UCSD-AML1 (cell line): ENCODE data around the gene BLZF1.
"Not testable (repeated sequence)": the region's sequence is repeated elsewhere in the genome, so short reads cannot be mapped to it uniquely, and the experiment has no call there.

Source experiments
- DNase-seq: peaks from one replicate; lab custom pipeline; 2025; ENCODE audit not compliant: unreplicated experiment; lab: John Stamatoyannopoulos, UW

The BLZF1 gene

GRCh38 chr1:169367686-169368405 is at the start of gene BLZF1, which contains the start of gene NME7:
Gene BLZF1, plus strand, starts transcription at chr1:169368195. Its CDS starts 1,328 bp downstream, at chr1:169369523.
Gene NME7, minus strand, starts transcription at chr1:169367797. Its CDS starts 87 bp downstream, at chr1:169367710.
- DNase-seq = peak; percentile 97

GRCh38 chr1:169318536-169319244 is 49.3 kb upstream of the BLZF1 start:
- no peak for DNase-seq

GRCh38 chr1:169321539-169321938 is 46.5 kb upstream of the BLZF1 start:
- DNase-seq = no peak

- no peak for DNase-seq
Observed at GRCh38 chr1:169322138-169322537, 45.9 kb upstream of the BLZF1 start.

- no peak for DNase-seq
Observed at GRCh38 chr1:169325117-169325516, 42.9 kb upstream of the BLZF1 start.

- no peak for DNase-seq
Observed at GRCh38 chr1:169326261-169326955, 41.6 kb upstream of the BLZF1 start.

GRCh38 chr1:169326956-169327268 is 41.1 kb upstream of the BLZF1 start:
- no peak for DNase-seq

GRCh38 chr1:169327875-169328274 is 40.1 kb upstream of the BLZF1 start:
- no peak for DNase-seq

- no peak for DNase-seq
Observed at GRCh38 chr1:169329383-169329782, 38.6 kb upstream of the BLZF1 start.

- DNase-seq = no peak
Observed at GRCh38 chr1:169330927-169331326, 37.1 kb upstream of the BLZF1 start.

- not testable (repeated sequence) for DNase-seq
Observed at GRCh38 chr1:169334727-169335126, 33.3 kb upstream of the BLZF1 start.

GRCh38 chr1:169336947-169337715 is 30.9 kb upstream of the BLZF1 start:
- not testable (repeated sequence) for DNase-seq

- DNase-seq = no peak
Observed at GRCh38 chr1:169338617-169339016, 29.4 kb upstream of the BLZF1 start.

GRCh38 chr1:169339773-169340172 is 28.2 kb upstream of the BLZF1 start:
- no peak for DNase-seq

GRCh38 chr1:169340882-169341281 is 27.1 kb upstream of the BLZF1 start:
- no peak for DNase-seq

- DNase-seq = not testable (repeated sequence)
Observed at GRCh38 chr1:169342096-169342495, 25.9 kb upstream of the BLZF1 start.

- no peak for DNase-seq
Observed at GRCh38 chr1:169345511-169345910, 22.5 kb upstream of the BLZF1 start.

GRCh38 chr1:169346036-169346589 is 21.9 kb upstream of the BLZF1 start:
- DNase-seq = no peak

GRCh38 chr1:169347688-169348382 is 20.2 kb upstream of the BLZF1 start:
- no peak for DNase-seq

- DNase-seq = no peak
Observed at GRCh38 chr1:169348383-169349036, 19.5 kb upstream of the BLZF1 start.
